Stimulated activated CD8-positive, alpha-beta memory T cell treated with anti-CD3 and anti-CD28 coated beads, Interleukin-7, amount 100 ng/mL, for 1 hour (primary cell): Measurements from ENCODE around the gene TBCK.

Source experiments
- DNase-seq, 2 donors: peaks; one replicate each; pipeline ENCODE4 v3.0.0-alpha.2; 2020; ENCODE audit warnings: low read depth in 2 of 2

The TBCK gene

GRCh38 chr4:106286611-106287010, 29.4 kb downstream of the TBCK start:
- no peak for DNase-seq

GRCh38 chr4:106284227-106284626, 31.8 kb downstream of the TBCK start:
- no peak for DNase-seq

- DNase-seq: no peak
Observed at GRCh38 chr4:106277140-106277675, 38.8 kb downstream of the TBCK start.

GRCh38 chr4:106273831-106274230, 42.2 kb downstream of the TBCK start:
- no peak for DNase-seq

- no peak for DNase-seq
Observed at GRCh38 chr4:106270736-106271135, 45.3 kb downstream of the TBCK start.

GRCh38 chr4:106269711-106270110, 46.3 kb downstream of the TBCK start:
- no peak for DNase-seq

GRCh38 chr4:106268786-106269185, 47.2 kb downstream of the TBCK start:
- no peak for DNase-seq

- DNase-seq: no peak
Observed at GRCh38 chr4:106266201-106266600, 49.8 kb downstream of the TBCK start.

GRCh38 chr4:106264331-106264728, 51.7 kb downstream of the TBCK start:
- DNase-seq: no peak

- DNase-seq: no peak
Observed at GRCh38 chr4:106263594-106264330, 52.2 kb downstream of the TBCK start.

- no peak for DNase-seq
Observed at GRCh38 chr4:106261980-106262379, 54.0 kb downstream of the TBCK start.

- DNase-seq: no peak
Observed at GRCh38 chr4:106258145-106259045, 57.6 kb downstream of the TBCK start.

GRCh38 chr4:106256190-106256589, 59.8 kb downstream of the TBCK start:
- no peak for DNase-seq

- DNase-seq: no peak
Observed at GRCh38 chr4:106255195-106255594, 60.8 kb downstream of the TBCK start.

GRCh38 chr4:106253364-106254129, 62.5 kb downstream of the TBCK start:
- no peak for DNase-seq

GRCh38 chr4:106247600-106247999, 68.4 kb downstream of the TBCK start:
- DNase-seq: no peak

GRCh38 chr4:106246441-106246840, 69.6 kb downstream of the TBCK start:
- no peak for DNase-seq

- no peak for DNase-seq
Observed at GRCh38 chr4:106245176-106245575, 70.8 kb downstream of the TBCK start.

GRCh38 chr4:106240699-106241098, 75.3 kb downstream of the TBCK start:
- no peak for DNase-seq

- DNase-seq: no peak
Observed at GRCh38 chr4:106238820-106239420, 77.1 kb downstream of the TBCK start.

GRCh38 chr4:106231931-106232330, 84.1 kb downstream of the TBCK start:
- no peak for DNase-seq

GRCh38 chr4:106222548-106222947, 93.5 kb downstream of the TBCK start:
- no peak for DNase-seq
